Activated T-cell treated with anti-CD3 and anti-CD28 coated beads, Interleukin-2, amount 50 U/mL, for 1 hour (primary cell): Measurements from ENCODE around the gene RBL1.
"Not testable (repeated sequence)": the region's sequence is repeated elsewhere in the genome, so short reads cannot be mapped to it uniquely, and the experiment has no call there.

Experiments
- DNase-seq: peaks from one replicate; pipeline ENCODE4 v3.0.0-alpha.2; 2020

Gene RBL1

DNA sequence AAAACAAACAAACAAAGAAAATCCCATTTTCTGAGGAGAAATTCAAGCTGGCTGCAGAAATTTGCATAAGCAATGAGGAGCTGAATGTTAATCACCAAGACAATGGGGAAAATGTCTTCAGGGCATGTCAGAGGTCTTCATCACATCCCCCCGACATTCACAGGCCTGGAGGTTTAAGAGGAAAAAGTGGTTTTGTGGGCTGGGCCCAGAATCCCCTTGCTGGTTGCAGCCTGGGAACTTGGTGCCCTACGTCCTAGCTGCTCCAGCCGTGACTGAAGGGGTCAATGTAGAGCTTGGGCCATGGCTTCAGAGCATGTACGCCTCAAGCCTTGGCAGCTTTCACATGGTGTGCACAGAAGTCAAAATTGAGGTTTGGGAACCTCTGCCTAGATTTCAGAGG, 101.6 kb downstream of the RBL1 start:
- DNase-seq: not testable (repeated sequence)

GRCh38 chr20:36992802-36993334, 102.9 kb downstream of the RBL1 start:
- no peak for DNase-seq

GRCh38 chr20:36991703-36992102, 104.1 kb downstream of the RBL1 start:
- no peak for DNase-seq

GRCh38 chr20:36989797-36990196, 106.0 kb downstream of the RBL1 start:
- no peak for DNase-seq

DNA sequence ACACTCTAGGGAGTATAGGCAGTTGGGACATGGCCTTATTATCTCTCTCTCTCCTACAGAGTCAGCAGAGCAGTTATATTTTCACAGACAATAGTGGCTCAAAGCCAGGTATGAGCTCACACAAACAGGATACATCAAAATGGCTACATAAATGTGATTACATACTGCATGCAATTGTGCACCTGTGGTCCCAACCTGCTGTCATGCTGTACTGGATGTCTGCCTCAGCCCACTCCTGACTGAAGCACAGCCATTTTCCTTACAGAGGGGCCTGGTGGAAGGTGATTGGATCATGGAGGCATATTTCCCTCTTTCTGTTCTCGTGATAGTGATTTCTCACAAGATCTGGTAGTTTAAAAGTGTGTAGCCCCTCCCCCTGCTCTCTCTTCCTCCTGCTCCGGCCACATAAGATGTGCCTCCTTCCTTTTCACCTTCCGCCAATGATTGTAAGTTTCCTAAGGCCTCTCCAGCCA, 107.3 kb downstream of the RBL1 start:
- no peak for DNase-seq

GRCh38 chr20:36984257-36984638, 111.5 kb downstream of the RBL1 start:
- no peak for DNase-seq

GRCh38 chr20:36975099-36975818, 120.5 kb downstream of the RBL1 start:
- peak; percentile 52 for DNase-seq

DNA sequence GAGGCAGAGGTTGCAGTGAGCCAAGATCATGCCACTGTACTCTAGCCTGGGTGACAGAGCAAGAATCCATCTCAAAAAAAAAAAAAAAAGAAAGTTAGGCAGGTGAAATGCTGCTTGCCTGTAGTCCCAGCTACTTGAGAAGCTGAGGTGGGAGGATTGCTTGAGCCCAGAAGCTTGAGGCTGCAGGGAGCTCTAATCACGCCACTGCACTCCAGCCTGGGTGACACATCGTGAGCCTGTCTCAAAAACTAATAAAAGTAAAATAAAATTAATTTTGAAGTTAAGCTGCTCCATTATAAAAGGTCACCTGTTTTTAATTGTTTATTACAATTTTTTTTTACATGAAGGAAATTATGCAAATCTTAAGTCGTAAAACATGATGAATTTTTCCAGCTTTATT, 121.1 kb downstream of the RBL1 start:
- DNase-seq: peak; percentile 36

GRCh38 chr20:36971103-36971502, 124.7 kb downstream of the RBL1 start:
- DNase-seq: no peak

- DNase-seq: peak; percentile 46
Observed at GRCh38 chr20:36969478-36970186, 126.2 kb downstream of the RBL1 start.

GRCh38 chr20:36969051-36969450, 126.7 kb downstream of the RBL1 start:
- DNase-seq: no peak

- no peak for DNase-seq
Observed at GRCh38 chr20:36967636-36968035, 128.2 kb downstream of the RBL1 start.

DNA sequence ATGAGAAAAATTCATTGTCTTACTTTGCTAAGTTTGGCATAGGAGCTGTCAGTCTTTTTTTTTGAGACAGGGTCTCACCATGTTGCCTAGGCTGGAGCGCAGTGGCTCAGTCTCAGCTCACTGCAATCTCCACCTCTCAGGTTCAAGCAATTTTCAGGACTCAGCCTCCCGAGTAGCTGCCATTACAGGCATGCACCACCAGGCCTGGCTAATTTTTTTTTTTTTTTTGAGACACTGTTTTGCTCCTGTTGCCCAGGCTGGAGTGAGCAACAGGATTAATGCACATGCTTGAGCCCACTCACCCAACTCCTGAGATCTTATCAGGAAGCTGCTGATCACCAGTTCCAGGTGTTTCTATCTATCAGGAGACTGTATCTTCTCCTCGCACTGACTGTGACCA, 128.8 kb downstream of the RBL1 start:
- not testable (repeated sequence) for DNase-seq

DNA sequence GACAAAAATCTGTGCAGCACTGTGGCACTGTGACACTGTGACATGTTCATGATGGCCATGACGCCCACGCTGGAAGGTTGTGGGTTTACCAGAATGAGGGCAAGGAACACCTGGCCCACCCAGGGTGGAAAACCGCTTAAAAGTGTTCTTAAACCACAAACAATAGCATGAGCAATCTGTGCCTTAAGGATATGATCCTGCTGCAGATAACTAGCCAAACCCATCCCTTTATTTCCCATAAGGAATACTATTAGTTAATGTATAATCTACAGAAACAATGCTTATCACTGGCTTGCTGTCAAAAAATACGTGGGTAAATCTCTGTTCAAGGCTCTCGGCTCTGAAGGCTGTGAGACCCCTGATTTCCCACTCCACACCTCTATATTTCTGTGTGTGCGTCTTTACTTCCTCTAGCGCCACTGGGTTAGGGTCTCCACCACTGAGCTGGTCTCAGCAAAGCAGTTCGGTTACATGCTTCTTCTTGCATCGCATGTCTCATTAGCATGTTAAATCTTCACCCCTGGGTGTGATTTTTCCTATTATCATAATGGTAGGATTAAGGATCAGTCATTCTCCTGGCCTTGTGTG, 133.3 kb downstream of the RBL1 start:
- not testable (repeated sequence) for DNase-seq

GRCh38 chr20:36959242-36959641, 136.6 kb downstream of the RBL1 start:
- DNase-seq: no peak

GRCh38 chr20:36957875-36958667, 137.7 kb downstream of the RBL1 start:
- DNase-seq: no peak

DNA sequence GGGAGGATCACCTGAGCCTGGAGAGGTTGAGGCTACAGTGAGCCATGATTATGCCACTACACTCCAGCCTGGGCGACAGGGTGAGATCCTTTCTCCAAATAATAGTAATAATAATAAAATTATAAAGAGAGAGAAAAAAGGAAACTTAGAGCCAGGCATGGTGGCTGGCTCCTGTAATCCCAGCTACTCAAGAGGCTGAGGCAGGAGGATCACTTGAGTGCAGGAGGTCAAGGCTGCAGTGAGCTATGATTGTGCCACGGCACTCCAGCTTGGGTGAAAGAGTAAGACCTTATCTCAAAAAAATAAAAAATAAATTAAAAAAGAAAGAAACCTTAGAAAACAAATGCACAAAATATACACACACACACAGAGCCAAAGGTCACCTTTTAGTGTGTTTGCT, 139.1 kb downstream of the RBL1 start:
- DNase-seq: no peak

- DNase-seq: no peak
Observed at GRCh38 chr20:36956016-36956415, 139.8 kb downstream of the RBL1 start.

DNA sequence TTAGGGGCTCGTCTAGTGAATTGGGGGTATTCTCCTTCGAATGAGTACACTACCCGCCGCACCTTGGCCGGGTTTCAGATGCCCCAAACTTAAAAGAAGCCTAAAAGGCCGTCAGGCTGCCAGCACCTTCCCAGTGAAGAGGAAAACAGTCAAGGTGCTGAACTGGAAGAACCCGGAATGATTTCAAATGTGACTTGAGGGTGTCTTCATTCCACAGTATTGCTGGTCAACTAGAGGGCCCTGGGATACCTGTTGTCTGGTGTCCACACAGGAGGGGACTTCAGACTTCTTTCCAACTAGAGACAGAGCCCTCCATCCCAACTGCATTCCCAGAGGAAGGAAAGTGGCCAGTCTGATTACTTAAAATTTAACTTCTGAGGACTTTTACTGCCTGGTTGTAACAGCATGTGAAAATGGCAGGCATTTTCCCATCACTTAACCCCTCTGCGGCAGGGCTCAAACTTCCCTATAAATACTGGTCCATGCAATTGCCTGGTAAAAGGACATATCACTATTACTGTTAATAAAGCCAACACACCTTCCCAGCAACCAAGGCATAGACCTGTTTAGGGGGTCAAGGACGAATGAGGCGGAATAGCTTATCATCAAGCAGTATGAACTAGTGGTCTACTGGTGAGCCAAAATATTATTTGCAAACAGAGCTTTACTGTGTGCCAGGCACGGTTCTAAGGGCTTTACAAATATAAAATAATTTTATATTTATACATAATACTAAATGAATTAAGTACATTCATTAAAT, 143.6 kb downstream of the RBL1 start:
- no peak for DNase-seq

DNA sequence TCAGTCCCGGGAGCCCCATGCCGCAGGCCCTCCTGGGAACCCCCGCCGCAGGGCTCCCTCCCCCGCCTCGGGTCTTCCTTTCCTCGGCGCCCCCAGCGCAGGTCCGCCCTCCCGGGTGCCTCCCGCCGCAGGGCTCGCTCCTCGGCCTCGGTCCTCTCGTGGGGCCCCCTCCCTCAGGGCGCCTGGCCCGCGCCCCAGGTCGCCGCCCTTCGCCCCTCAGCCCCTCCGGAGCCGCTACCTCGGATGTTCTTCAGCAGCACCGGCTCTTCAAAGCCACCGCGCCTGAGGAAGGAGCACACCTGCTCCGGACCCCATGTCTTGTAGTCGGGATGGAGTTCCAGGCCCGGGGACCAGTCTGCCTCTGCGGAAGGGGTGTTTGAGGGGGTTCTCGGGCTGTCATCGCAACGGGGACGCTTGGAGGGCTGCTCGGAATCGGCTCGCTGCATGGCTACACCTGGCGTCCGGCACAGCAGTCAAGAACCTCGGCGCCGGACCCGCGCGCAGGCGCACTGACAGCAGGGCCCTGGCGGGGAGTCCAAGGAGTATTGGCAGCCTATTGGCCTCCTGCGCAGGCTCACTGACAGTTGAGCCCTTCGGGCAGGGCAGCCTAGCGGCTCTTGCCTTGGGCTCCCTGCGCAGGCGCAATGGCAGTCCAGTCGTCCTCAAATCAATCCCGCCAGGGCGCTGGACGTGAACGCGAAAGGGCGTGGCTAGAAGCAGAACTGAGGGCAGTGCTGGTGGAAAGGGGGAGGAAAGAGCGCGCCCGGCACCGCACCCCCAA, 144.4 kb downstream of the RBL1 start, which contains the start of gene SAMHD1:
Gene SAMHD1 (minus strand): TSS at position 511 of the 781 bp plus-strand sequence. CDS start 65 bp downstream, at position 446.
- peak; percentile 85 for DNase-seq
